IMR-90 (cell line): ENCODE results near the gene S100A3. TPM values are rescaled to one million over a fixed set of nuclear protein-coding genes. Genes with fewer than 3 reads are reported as not detected.

Source experiments
- ATAC-seq: fragments of 200-7000 bp; cut with Tn5 transposase; 2 replicates; pipeline ENCODE4 v1.9.1; 2020; ENCODE audit warnings: low read depth, mild to moderate bottlenecking, moderate library complexity
- BruUV-seq: library from RNA; stranded (reverse); fragments of 400-500 nt; replicated peaks from 2 replicates; lab custom pipeline; 2021; lab: Mats Ljungman, UMichigan
- CTCF ChIA-PET: fragments of 300-600 bp; formaldehyde crosslinking; extraction: SDS; loops from one replicate; lab custom pipeline; 2021; ENCODE audit warnings: antibody characterized with exemption; lab: Yijun Ruan, JAX
- POLR2A ChIA-PET: fragments of 300-600 bp; sonication (Branson Sonifier 250); formaldehyde crosslinking; loops from one replicate; lab custom pipeline; 2022; ENCODE audit warnings: antibody characterized with exemption; ENCODE audit not compliant: unreplicated experiment; lab: Charles Lee
- DNase-seq: peaks from one replicate; pipeline ENCODE4 v3.0.0; 2013
- H2AFZ ChIP-seq: replicated peaks from 2 replicates; pipeline ENCODE3; 2013; ENCODE audit warnings: low read length, mild to moderate bottlenecking; ENCODE audit not compliant: poor library complexity
- H2AK5ac ChIP-seq: 2 replicates; pipeline ENCODE4 v1.6.1; 2013; ENCODE audit warnings: low read depth, low read length, inconsistent platforms
- H2AK9ac ChIP-seq: replicated peaks from 2 replicates; pipeline ENCODE3; 2013; ENCODE audit warnings: mild to moderate bottlenecking, low read depth, low read length, moderate library complexity; ENCODE audit not compliant: poor library complexity
- H2BK120ac ChIP-seq: 2 replicates; pipeline ENCODE4 v1.6.1; 2013; ENCODE audit warnings: low read depth, low read length, inconsistent platforms
- H2BK15ac ChIP-seq: 3 replicates; pipeline ENCODE4 v1.6.1; 2013; ENCODE audit warnings: low read depth, low read length, inconsistent platforms
- H2BK20ac ChIP-seq: 2 replicates; pipeline ENCODE4 v1.6.1; 2013; ENCODE audit warnings: low read depth, mild to moderate bottlenecking, inconsistent platforms, low read length, moderate library complexity
- H2BK5ac ChIP-seq: 2 replicates; pipeline ENCODE4 v1.6.1; 2013; ENCODE audit warnings: mild to moderate bottlenecking, low read depth, low read length, inconsistent platforms; ENCODE audit not compliant: poor library complexity, severe bottlenecking
- H3K14ac ChIP-seq: replicated peaks from 2 replicates; pipeline ENCODE4 v1.6.1; 2013; ENCODE audit warnings: low read depth, low read length, inconsistent platforms
- H3K18ac ChIP-seq: 2 replicates; pipeline ENCODE4 v1.6.1; 2013; ENCODE audit warnings: low read depth, low read length, control low read depth
- H3K23ac ChIP-seq: 2 replicates; pipeline ENCODE4 v1.6.1; 2013; ENCODE audit warnings: low read depth, low read length, inconsistent platforms
- H3K27ac ChIP-seq: 2 replicates; pipeline ENCODE4 v1.5.1; 2013; ENCODE audit warnings: mild to moderate bottlenecking, control low read depth, low read length; ENCODE audit not compliant: insufficient read depth
- H3K27me3 ChIP-seq: 2 replicates; pipeline ENCODE4 v1.6.1; 2013; ENCODE audit warnings: low read length; ENCODE audit not compliant: control insufficient read depth, insufficient read depth
- H3K36me3 ChIP-seq: 2 replicates; pipeline ENCODE4 v1.6.1; 2013; ENCODE audit warnings: low read length, mixed read lengths; ENCODE audit not compliant: control insufficient read depth, insufficient read depth
- H3K4ac ChIP-seq: 2 replicates; pipeline ENCODE4 v1.6.1; 2013; ENCODE audit warnings: low read depth, low read length, inconsistent platforms
- H3K4me1 ChIP-seq: 2 replicates; pipeline ENCODE4 v1.6.1; 2013; ENCODE audit warnings: low read length, mixed read lengths; ENCODE audit not compliant: control insufficient read depth, insufficient read depth
- H3K4me2 ChIP-seq: 2 replicates; pipeline ENCODE4 v1.6.1; 2013; ENCODE audit warnings: low read depth, mild to moderate bottlenecking, control low read depth, low read length, moderate library complexity
- H3K4me3 ChIP-seq: 2 replicates; pipeline ENCODE4 v1.5.1; 2013; ENCODE audit warnings: low read depth, mild to moderate bottlenecking, control low read depth, low read length, moderate library complexity; ENCODE audit not compliant: insufficient read depth
- H3K56ac ChIP-seq: 2 replicates; pipeline ENCODE4 v1.6.1; 2013; ENCODE audit warnings: low read length, inconsistent platforms; ENCODE audit not compliant: insufficient read depth; ENCODE audit errors: extremely low read depth
- H3K79me1 ChIP-seq, 2 experiments: 2 replicates each; pipeline ENCODE4 v1.6.1; 2013; ENCODE audit warnings: low read length in 2 of 2, inconsistent platforms in 1 of 2, low read depth in 1 of 2
- H3K9ac ChIP-seq: 2 replicates; pipeline ENCODE4 v1.6.1; 2013; ENCODE audit warnings: low read depth, low read length, control low read depth
- H3K9me1 ChIP-seq: 2 replicates; pipeline ENCODE4 v1.6.1; 2013; ENCODE audit warnings: low read length, inconsistent platforms; ENCODE audit not compliant: insufficient read depth
- H3K9me3 ChIP-seq: 2 replicates; pipeline ENCODE4 v1.6.1; 2013; ENCODE audit warnings: low read length; ENCODE audit not compliant: control insufficient read depth, insufficient read depth
- H4K20me1 ChIP-seq: 2 replicates; pipeline ENCODE4 v1.6.1; 2013; ENCODE audit warnings: low read length, inconsistent platforms; ENCODE audit not compliant: insufficient read depth
- H4K5ac ChIP-seq: 2 replicates; pipeline ENCODE4 v1.6.1; 2013; ENCODE audit warnings: mild to moderate bottlenecking, low read depth, low read length, control low read depth
- H4K8ac ChIP-seq, 2 experiments: 2 replicates each; pipeline ENCODE4 v1.6.1; 2013; ENCODE audit warnings: low read depth in 2 of 2, low read length in 2 of 2, control low read depth in 1 of 2, inconsistent platforms in 1 of 2
- H4K91ac ChIP-seq: 2 replicates; pipeline ENCODE4 v1.6.1; 2013; ENCODE audit warnings: low read depth, low read length, inconsistent platforms; ENCODE audit not compliant: insufficient read depth
- BHLHE40 ChIP-seq: fragments of 150-350 bp; IDR thresholded peaks from 2 replicates; pipeline ENCODE4 v1.6.1; 2016; ENCODE audit warnings: mild to moderate bottlenecking, low read depth, low read length
- CEBPB ChIP-seq: IDR thresholded peaks from 2 replicates; pipeline ENCODE4 v1.6.1; 2012; ENCODE audit warnings: low read depth, low read length, improper control_type of control experiment
- CHD1 ChIP-seq: IDR thresholded peaks from 2 replicates; pipeline ENCODE4 v1.6.1; 2012; ENCODE audit warnings: low read depth, low read length, improper control_type of control experiment
- ELK1 ChIP-seq: fragments of 150-350 bp; IDR thresholded peaks from 2 replicates; pipeline ENCODE4 v1.6.1; 2016; ENCODE audit warnings: low read depth, mild to moderate bottlenecking, low read length, moderate library complexity, borderline replicate concordance
- FOS ChIP-seq: fragments of 150-350 bp; IDR thresholded peaks from 2 replicates; pipeline ENCODE4 v1.6.1; 2016; ENCODE audit warnings: low read depth, low read length
- MAFK ChIP-seq: IDR thresholded peaks from 2 replicates; pipeline ENCODE4 v1.6.1; 2012; ENCODE audit warnings: low read depth, low read length, improper control_type of control experiment
- MAZ ChIP-seq: IDR thresholded peaks from 2 replicates; pipeline ENCODE4 v1.6.1; 2012; ENCODE audit warnings: low read depth, mild to moderate bottlenecking, low read length, improper control_type of control experiment, moderate library complexity, borderline replicate concordance
- MXI1 ChIP-seq: IDR thresholded peaks from 2 replicates; pipeline ENCODE4 v1.6.1; 2012; ENCODE audit warnings: low read depth, mild to moderate bottlenecking, low read length, moderate library complexity, borderline replicate concordance
- NFE2L2 ChIP-seq: fragments of 150-350 bp; IDR thresholded peaks from 2 replicates; pipeline ENCODE4 v1.6.1; 2016; ENCODE audit warnings: low read depth, mild to moderate bottlenecking, low read length
- POLR2A ChIP-seq: IDR thresholded peaks from 2 replicates; pipeline ENCODE4 v1.6.1; 2012; ENCODE audit warnings: mild to moderate bottlenecking, low read depth, low read length
- RAD21 ChIP-seq: IDR thresholded peaks from 2 replicates; pipeline ENCODE4 v1.6.1; 2012; ENCODE audit warnings: low read length, improper control_type of control experiment
- RCOR1 ChIP-seq: IDR thresholded peaks from 2 replicates; pipeline ENCODE4 v1.6.1; 2012; ENCODE audit warnings: mild to moderate bottlenecking, low read length, improper control_type of control experiment; ENCODE audit not compliant: insufficient replicate concordance
- RFX5 ChIP-seq: IDR thresholded peaks from 2 replicates; pipeline ENCODE4 v1.8.0; 2012; ENCODE audit warnings: low read depth, mild to moderate bottlenecking, low read length, moderate library complexity
- SMC3 ChIP-seq: fragments of 150-350 bp; IDR thresholded peaks from 2 replicates; pipeline ENCODE4 v1.6.1; 2016; ENCODE audit warnings: low read depth, mild to moderate bottlenecking, antibody characterized with exemption, low read length, moderate library complexity
- WGBS, 2 experiments: methylation state at CpG; one replicate each; pipeline versions ENCODE4 v1.1.5 to v1.1.7; 2013; ENCODE audit warnings: missing lambda C conversion rate in 2 of 2; ENCODE audit not compliant: insufficient read length in 1 of 2; ENCODE audit errors: extremely low coverage in 2 of 2; 5-methylcytosine and 5-hydroxymethylcytosine counted together
- dilution Hi-C: fragments of 300-500 bp; cut with HindIII; formaldehyde crosslinking; loops from one replicate; pipeline ENCODE4 v1.14.3; 2018; ENCODE audit warnings: low sequenced_read_pairs; ENCODE audit not compliant: unreplicated experiment
- in situ Hi-C: fragments of 300-500 bp; cut with MboI; formaldehyde crosslinking; loops from 3 replicates; pipeline ENCODE4 v1.14.3; 2019; ENCODE audit warnings: low sequenced_read_pairs, inconsistent platforms, mixed read lengths
- intact Hi-C: fragments of 100-400 bp; cut with micrococcal nuclease; formaldehyde crosslinking; loops from 2 replicates; pipeline ENCODE4 v1.10.0; 2022
- polyA plus RNA-seq, 3 experiments: library from polyadenylated mRNA; depleted of rRNA; stranded (reverse); fragments of >200 nt; gene quantifications; 2 replicates each; pipeline ENCODE4 v1.2.3, GENCODE V29; 2012; ENCODE audit warnings: low replicate concordance in 1 of 3
- total RNA-seq: library from RNA; depleted of rRNA; stranded (reverse); fragments of >200 nt; gene quantifications from 2 replicates; pipeline ENCODE4 v1.2.3, GENCODE V29; 2012
- TF ChIP-seq, protein P1 (sequence below): fragments of 150-350 bp; IDR thresholded peaks from 2 replicates; pipeline ENCODE4 v1.6.1; 2017; ENCODE audit warnings: mild to moderate bottlenecking, antibody characterized with exemption, low read length, low read depth
- TF ChIP-seq, protein P2 (sequence below): conservative IDR thresholded peaks from 2 replicates; pipeline ENCODE4 v1.5.1; 2012; ENCODE audit warnings: mild to moderate bottlenecking, low read depth, low read length, improper control_type of control experiment

S100A3 gene
- total and polyA plus RNA-seq, 2 of the 4 experiments (the other 2 are of a cell fraction): 2.9 to 4.5 TPM

DNA sequence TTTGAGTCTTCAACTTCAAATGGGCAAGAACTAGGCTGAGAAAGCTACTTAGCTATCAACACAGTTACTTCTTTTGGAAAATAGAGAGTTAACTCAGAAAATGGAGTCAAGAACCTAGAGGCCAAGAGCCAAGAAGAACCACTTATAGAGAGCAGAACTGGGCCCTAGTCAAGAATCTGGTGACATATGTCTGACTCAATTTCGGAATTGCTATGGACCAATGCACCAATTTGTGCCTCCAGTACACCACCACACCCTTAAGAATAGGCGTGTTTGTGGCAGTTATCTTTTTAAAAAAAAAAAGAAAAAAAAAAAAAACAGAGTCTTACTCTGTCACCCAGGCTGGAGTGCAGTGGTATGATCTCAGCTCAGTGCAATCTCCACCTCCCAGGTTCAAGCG, 8.8 kb upstream of the S100A3 start:
- ATAC-seq: no peak
- H2AK9ac ChIP-seq: no peak overlapping the region
- POLR2A ChIA-PET: no interaction called here

More for the DNA sequence above, 8.8 kb upstream of the S100A3 start:
- intact Hi-C loops: no loop called here
- Histone ChIP-seq H3K27me3 (no peaks in the 10 kb centered on the region), H3K18ac (no peak overlapping the region), H3K14ac (no peak overlapping the region), H2AFZ (no peak overlapping the region), H3K4me2 (no peak overlapping the region), H3K9me1 (peaks cover 16% of the 10 kb centered on the region), H3K9ac (no peak overlapping the region), H3K56ac (no peak overlapping the region), H4K8ac (no peak overlapping the region), H2BK20ac (no peak overlapping the region), H2BK120ac (no peak overlapping the region), H4K91ac (no peak overlapping the region), H2AK5ac (no peak overlapping the region), H3K79me1 (0 out of 4 replicates have a peak, but pooled peaks cover 0 to 1% of the 10 kb centered on the region in 2 experiments), H3K4me1 (peaks cover 12% of the 10 kb centered on the region), H4K5ac (no peak overlapping the region), H3K9me3 (no peaks in the 10 kb centered on the region), H2BK5ac (no peak overlapping the region), H3K4me3 (no peak overlapping the region), H2BK15ac (no peak overlapping the region), H3K36me3 (no peaks in the 10 kb centered on the region), H3K23ac (no peak overlapping the region), H4K20me1 (no peaks in the 10 kb centered on the region), H3K4ac (no peak overlapping the region), H3K27ac (no peak overlapping the region)
- CTCF ChIA-PET: interaction anchor here (0.6 to 0.7 kb wide), 2 partner anchors 10 to 16 kb away, joined by 7 to 9 read pairs; no protein-coding TSS in a partner anchor
- dilution Hi-C loops: no loop called here
- DNase-seq: no peak
- no CpG with 5 or more reads among the region's 3 CpGs for WGBS, 2 experiments
- no TSS peak for BruUV-seq
- in situ Hi-C loops: no loop called here
- TF ChIP-seq MXI1 (no peak), RAD21 (no peak), RFX5 (no peak), BHLHE40 (no peak), CEBPB (no peak), CHD1 (no peak), ELK1 (no peak), FOS (no peak), MAZ (no peak), RCOR1 (no peak), NFE2L2 (no peak), SMC3 (no peak), MAFK (no peak), POLR2A (no peak)
- TF ChIP-seq, protein P1, sequence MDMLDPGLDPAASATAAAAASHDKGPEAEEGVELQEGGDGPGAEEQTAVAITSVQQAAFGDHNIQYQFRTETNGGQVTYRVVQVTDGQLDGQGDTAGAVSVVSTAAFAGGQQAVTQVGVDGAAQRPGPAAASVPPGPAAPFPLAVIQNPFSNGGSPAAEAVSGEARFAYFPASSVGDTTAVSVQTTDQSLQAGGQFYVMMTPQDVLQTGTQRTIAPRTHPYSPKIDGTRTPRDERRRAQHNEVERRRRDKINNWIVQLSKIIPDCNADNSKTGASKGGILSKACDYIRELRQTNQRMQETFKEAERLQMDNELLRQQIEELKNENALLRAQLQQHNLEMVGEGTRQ: no peak
- TF ChIP-seq, protein P2, sequence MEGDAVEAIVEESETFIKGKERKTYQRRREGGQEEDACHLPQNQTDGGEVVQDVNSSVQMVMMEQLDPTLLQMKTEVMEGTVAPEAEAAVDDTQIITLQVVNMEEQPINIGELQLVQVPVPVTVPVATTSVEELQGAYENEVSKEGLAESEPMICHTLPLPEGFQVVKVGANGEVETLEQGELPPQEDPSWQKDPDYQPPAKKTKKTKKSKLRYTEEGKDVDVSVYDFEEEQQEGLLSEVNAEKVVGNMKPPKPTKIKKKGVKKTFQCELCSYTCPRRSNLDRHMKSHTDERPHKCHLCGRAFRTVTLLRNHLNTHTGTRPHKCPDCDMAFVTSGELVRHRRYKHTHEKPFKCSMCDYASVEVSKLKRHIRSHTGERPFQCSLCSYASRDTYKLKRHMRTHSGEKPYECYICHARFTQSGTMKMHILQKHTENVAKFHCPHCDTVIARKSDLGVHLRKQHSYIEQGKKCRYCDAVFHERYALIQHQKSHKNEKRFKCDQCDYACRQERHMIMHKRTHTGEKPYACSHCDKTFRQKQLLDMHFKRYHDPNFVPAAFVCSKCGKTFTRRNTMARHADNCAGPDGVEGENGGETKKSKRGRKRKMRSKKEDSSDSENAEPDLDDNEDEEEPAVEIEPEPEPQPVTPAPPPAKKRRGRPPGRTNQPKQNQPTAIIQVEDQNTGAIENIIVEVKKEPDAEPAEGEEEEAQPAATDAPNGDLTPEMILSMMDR: no peak
